HCT116 (cell line): ENCODE measurements around the gene EXD3. TPM values are rescaled to one million over a fixed set of nuclear protein-coding genes. Genes with fewer than 3 reads are reported as not detected.

ENCODE experiments used
- ATAC-seq: fragments of 200-7000 bp; cut with Tn5 transposase; 2 replicates; pipeline ENCODE4 v1.9.1; 2020; ENCODE audit warnings: mild to moderate bottlenecking, moderate library complexity
- BruUV-seq: library from RNA; stranded (reverse); fragments of 400-500 nt; replicated peaks from 2 replicates; lab custom pipeline; 2021; lab: Mats Ljungman, UMichigan
- CTCF ChIA-PET: fragments of 300-600 bp; sonication (Branson Sonifier 250); formaldehyde crosslinking; loops from one replicate; lab custom pipeline; 2021; ENCODE audit warnings: antibody characterized with exemption; lab: Charles Lee
- POLR2A ChIA-PET: fragments of 300-600, 350-600 bp; sonication (Branson Sonifier 250); formaldehyde crosslinking; loops from one replicate; lab custom pipeline; 2021; ENCODE audit warnings: antibody characterized with exemption; lab: Charles Lee
- RAD21 ChIA-PET, 2 experiments: fragments of 300-600 bp; sonication (Branson Sonifier 250); formaldehyde crosslinking; loops; one replicate each; lab custom pipeline; 2023; ENCODE audit warnings: low total read pairs in 2 of 2; ENCODE audit not compliant: uncharacterized antibody in 2 of 2, unreplicated experiment in 2 of 2, low non-redundant PET in 1 of 2; lab: Charles Lee
- DNase-seq: peaks from one replicate; pipeline ENCODE4 v3.0.0-alpha.2; 2010; ENCODE audit warnings: low read depth, low spot score
- H2AFZ ChIP-seq: fragments of 200-600 bp; shearing (Covaris generic), sonication (generic); 2 replicates; pipeline ENCODE4 v1.6.1; 2017; ENCODE audit warnings: low read depth, mixed run types, mixed read lengths, antibody characterized with exemption, low read length; ENCODE audit not compliant: poor library complexity, severe bottlenecking
- H3K27ac ChIP-seq: 2 replicates; pipeline ENCODE4 v1.5.1; 2012; ENCODE audit warnings: low read depth, low read length
- H3K27me3 ChIP-seq: fragments of 200-600 bp; sonication (generic); 2 replicates; pipeline ENCODE4 v1.6.1; 2016; ENCODE audit warnings: mixed run types, low read length, mixed read lengths; ENCODE audit not compliant: insufficient read depth
- H3K36me3 ChIP-seq, 2 experiments: fragments of 200-500 bp in 1 of 2; fragments of 200-600 bp in 1 of 2; sonication (Bioruptor generic) in 1 of 2; sonication (generic) in 1 of 2; 2 replicates each; pipeline versions ENCODE4 v1.5.1 to v1.6.1; 2014 to 2016; ENCODE audit warnings: low read length in 2 of 2, inconsistent platforms in 1 of 2, mixed read lengths in 1 of 2, mixed run types in 1 of 2; ENCODE audit not compliant: insufficient read depth in 2 of 2, control insufficient read depth in 1 of 2
- H3K4me1 ChIP-seq, 2 experiments: fragments of 200-600 bp in 1 of 2; sonication (generic) in 1 of 2; 2 replicates each; pipeline versions ENCODE4 v1.5.1 to v1.6.1; 2012 to 2017; ENCODE audit warnings: low read length in 2 of 2, inconsistent platforms in 1 of 2, mild to moderate bottlenecking in 1 of 2, mixed read lengths in 1 of 2, mixed run types in 1 of 2, moderate library complexity in 1 of 2; ENCODE audit not compliant: insufficient read depth in 2 of 2, control insufficient read depth in 1 of 2
- H3K4me2 ChIP-seq: fragments of 200-600 bp; sonication (generic); 2 replicates; pipeline ENCODE4 v1.6.1; 2017; ENCODE audit warnings: mixed run types, low read length, mixed read lengths
- H3K4me3 ChIP-seq, 2 experiments: fragments of 200-600 bp in 1 of 2; sonication (generic) in 1 of 2; replicated peaks in 1 of 2; 2 replicates each; pipeline ENCODE4 v1.5.1; 2011 to 2016; ENCODE audit warnings: low read length in 2 of 2, control low read depth in 1 of 2, low read depth in 1 of 2, mild to moderate bottlenecking in 1 of 2, mixed read lengths in 1 of 2, mixed run types in 1 of 2
- H3K79me2 ChIP-seq: fragments of 200-600 bp; sonication (generic); 2 replicates; pipeline ENCODE4 v1.6.1; 2017; ENCODE audit warnings: mild to moderate bottlenecking, mixed run types, low read length, moderate library complexity, mixed read lengths; ENCODE audit not compliant: insufficient read depth
- H3K9ac ChIP-seq: fragments of 200-600 bp; sonication (generic); 2 replicates; pipeline ENCODE4 v1.6.1; 2016; ENCODE audit warnings: low read length, mixed read lengths
- H3K9me2 ChIP-seq: fragments of 200-600 bp; sonication (generic), shearing (Covaris generic); 2 replicates; pipeline ENCODE4 v1.6.1; 2017; ENCODE audit warnings: mixed run types, mild to moderate bottlenecking, moderate library complexity; ENCODE audit not compliant: insufficient read depth
- H3K9me3 ChIP-seq, 2 experiments: fragments of 200-500 bp in 1 of 2; fragments of 200-600 bp in 1 of 2; sonication (Bioruptor generic) in 1 of 2; sonication (generic) in 1 of 2; 2 replicates each; pipeline ENCODE4 v1.6.1; 2014 to 2017; ENCODE audit warnings: low read length in 2 of 2, mixed read lengths in 2 of 2, inconsistent platforms in 1 of 2, low read depth in 1 of 2, mild to moderate bottlenecking in 1 of 2, mixed run types in 1 of 2, moderate library complexity in 1 of 2; ENCODE audit not compliant: control insufficient read depth in 1 of 2, insufficient read depth in 1 of 2
- H4K20me1 ChIP-seq: fragments of 200-600 bp; sonication (generic), shearing (Covaris generic); 2 replicates; pipeline ENCODE4 v1.6.1; 2017; ENCODE audit warnings: mixed run types, mild to moderate bottlenecking, moderate library complexity; ENCODE audit not compliant: insufficient read depth
- ATF3 ChIP-seq: IDR thresholded peaks from 2 replicates; pipeline ENCODE4 v1.6.1; 2012
- CBX3 ChIP-seq: IDR thresholded peaks from 2 replicates; pipeline ENCODE4 v1.6.1; 2012; ENCODE audit warnings: low read depth
- EGR1 ChIP-seq: IDR thresholded peaks from 2 replicates; pipeline ENCODE4 v1.6.1; 2012; ENCODE audit warnings: low read depth
- ELF1 ChIP-seq: IDR thresholded peaks from 2 replicates; pipeline ENCODE4 v1.6.1; 2012; ENCODE audit warnings: low read depth, borderline replicate concordance
- EZH2phosphoT487 ChIP-seq: fragments of 200-600 bp; IDR thresholded peaks from 2 replicates; pipeline ENCODE4 v1.6.1; 2018; ENCODE audit warnings: antibody characterized with exemption, borderline replicate concordance
- POLR2A ChIP-seq: IDR thresholded peaks from 2 replicates; pipeline ENCODE4 v1.7.0; 2011; ENCODE audit warnings: borderline replicate concordance; ENCODE audit not compliant: insufficient read depth, insufficient read length; ENCODE audit errors: extremely low read depth
- SRF ChIP-seq: IDR thresholded peaks from 2 replicates; pipeline ENCODE4 v1.6.1; 2012; ENCODE audit warnings: low read depth
- ZNF274 ChIP-seq: fragments of 200-500 bp; sonication (Bioruptor generic); IDR thresholded peaks from 2 replicates; pipeline ENCODE4 v1.6.1; 2014; ENCODE audit warnings: mild to moderate bottlenecking, low read depth, low read length, inconsistent platforms
- intact Hi-C: fragments of 100-400 bp; cut with micrococcal nuclease; formaldehyde crosslinking; loops from 2 replicates; pipeline ENCODE4 v1.10.0; 2022
- total RNA-seq: library from RNA; stranded (reverse); gene quantifications from one replicate; pipeline ENCODE4 v1.2.1, GENCODE V29; 2021; ENCODE audit not compliant: unreplicated experiment

Gene EXD3
- total RNA-seq, 1 experiment from 2014 or later: 25.4 TPM

GRCh38 chr9:137357166-137357565 is 65.8 kb downstream of the EXD3 start:
- Histone ChIP-seq H3K4me2 (no peak overlapping the region), H3K9ac (no peak overlapping the region), H2AFZ (no peak overlapping the region), H4K20me1 (no peaks in the 10 kb centered on the region), H3K27me3 (no peaks in the 10 kb centered on the region), H3K4me1 (no peaks in the 10 kb centered on the region), H3K79me2 (no peaks in the 10 kb centered on the region), H3K9me3 (peaks cover 8 to 10% of the 10 kb centered on the region in 2 experiments; a peak in 3 of 4 replicates), H3K36me3 (no peaks in the 10 kb centered on the region), H3K9me2 (no peaks in the 10 kb centered on the region), H3K27ac (no peak overlapping the region), H3K4me3 (no peak overlapping the region)
- TF ChIP-seq CBX3 (peak; percentile 63; the same call in 1 of the 2 replicates), EZH2phosphoT487 (no peak)
- intact Hi-C loops: no loop called here
- ATAC-seq (no peak), DNase-seq (no peak)
- ChIA-PET POLR2A (no interaction called here), CTCF (no interaction called here), RAD21 (no interaction called here)
- no TSS peak for BruUV-seq

- no peaks in the 10 kb centered on the region for H3K4me1 ChIP-seq
- RAD21 ChIA-PET: no interaction called here
- no peak for ATAC-seq
- DNase-seq: no peak
- intact Hi-C loops: no loop called here
- no peaks in the 10 kb centered on the region for H4K20me1 ChIP-seq
- BruUV-seq: no TSS peak
- no peaks in the 10 kb centered on the region for H3K27me3 ChIP-seq
- H3K4me2 ChIP-seq: no peak overlapping the region
- peak overlapping the region; percentile 17 for H3K27ac ChIP-seq
- CTCF ChIA-PET: no interaction called here
- H3K36me3 ChIP-seq: no peaks in the 10 kb centered on the region
- H3K4me3 ChIP-seq: no peak overlapping the region
- H3K9me2 ChIP-seq: no peaks in the 10 kb centered on the region
- H3K9me3 ChIP-seq: peaks cover 8 to 10% of the 10 kb centered on the region in 2 experiments; a peak in 3 of 4 replicates
- H3K9ac ChIP-seq: no peak overlapping the region
- POLR2A ChIA-PET: no interaction called here
- no peak overlapping the region for H2AFZ ChIP-seq
- no peaks in the 10 kb centered on the region for H3K79me2 ChIP-seq
- TF ChIP-seq ELF1: no peak
- no peak for TF ChIP-seq SRF
- no peak for TF ChIP-seq EGR1
- no peak for TF ChIP-seq ATF3
- TF ChIP-seq ZNF274: no peak
- no peak for TF ChIP-seq CBX3
- TF ChIP-seq POLR2A: no peak
- TF ChIP-seq, all 23 proteins: peak for 0
Observed at GRCh38 chr9:137355761-137356365, 67.1 kb downstream of the EXD3 start.
